HK-2 (cell line): ENCODE measurements around the gene YPEL3.

Source experiments
- DNase-seq: peaks from one replicate; pipeline ENCODE4 v3.0.0-alpha.2; 2018; ENCODE audit not compliant: unreplicated experiment

Gene YPEL3

DNA sequence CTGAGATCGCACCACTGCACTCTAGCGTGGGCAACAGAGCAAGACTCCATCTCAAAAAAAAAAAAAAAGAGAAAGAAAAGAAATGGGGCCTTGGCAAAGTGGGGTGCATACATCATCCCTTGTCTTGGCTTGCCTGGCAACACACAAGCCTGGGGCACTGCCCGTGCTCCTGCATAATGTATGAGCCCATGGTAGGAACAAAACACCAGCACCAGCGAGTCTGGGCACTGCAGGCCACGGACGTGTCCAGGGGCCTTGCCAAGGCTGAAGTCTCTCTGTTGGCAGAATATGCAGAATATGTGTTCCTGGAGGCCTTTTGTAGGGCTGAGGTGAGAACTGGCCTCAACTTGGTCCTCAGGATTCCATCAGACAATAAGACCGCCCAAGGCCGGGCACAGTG is 46.1 kb downstream of the YPEL3 start:
- DNase-seq = no peak

DNA sequence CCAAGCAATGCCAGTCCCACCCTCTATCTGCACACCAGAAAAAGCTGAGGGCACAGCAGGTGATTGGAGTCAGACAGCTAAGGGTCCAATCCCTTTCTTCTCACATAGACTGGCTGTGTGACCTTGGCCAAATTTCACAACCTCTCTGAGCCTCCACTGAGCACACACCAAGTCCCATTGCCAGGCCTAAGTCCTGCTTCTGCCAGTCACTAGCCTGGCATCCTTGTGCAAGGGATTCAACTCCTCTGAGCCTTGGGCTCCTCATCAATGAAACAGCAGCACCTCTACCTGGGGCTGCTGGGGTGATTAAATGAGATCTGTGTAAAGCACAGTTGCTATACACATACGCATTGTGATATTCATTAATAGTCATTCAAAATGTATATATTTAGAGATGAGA is 49.4 kb downstream of the YPEL3 start:
- no peak for DNase-seq

DNA sequence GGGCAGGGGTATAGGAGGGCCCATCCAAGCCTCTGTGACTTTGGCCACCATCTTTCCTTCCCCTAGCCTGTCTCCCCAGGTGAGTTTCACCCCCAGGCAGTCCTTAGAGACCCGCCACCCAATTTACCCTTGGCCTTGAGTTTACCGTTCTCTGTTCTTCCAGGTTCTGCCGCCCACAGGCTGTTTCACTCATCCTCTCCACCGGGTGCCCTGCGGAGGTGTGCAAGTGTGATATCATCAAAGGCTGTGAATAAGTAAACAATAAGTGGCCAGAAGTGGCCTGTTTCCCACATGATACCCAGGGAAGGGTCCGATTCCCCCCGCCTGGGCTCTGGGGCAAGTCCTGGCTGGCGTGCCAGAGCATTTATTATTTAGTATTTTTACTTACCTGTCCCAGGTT is 49.8 kb downstream of the YPEL3 start:
- DNase-seq = no peak
